HG02759 (cell line): ENCODE data around the gene FNIP2.
A peak's percentile ranks its signal among the peaks of the same experiment; 100 is the strongest.
"Not testable (repeated sequence)": the region's sequence is repeated elsewhere in the genome, so short reads cannot be mapped to it uniquely, and the experiment has no call there.

Source experiments
- ATAC-seq: cut with Tn5 transposase; IDR thresholded peaks from one replicate; pipeline ENCODE4 v1.9.1; 2021; ENCODE audit warnings: mild to moderate bottlenecking, moderate library complexity; ENCODE audit not compliant: unreplicated experiment

The FNIP2 gene

GRCh38 chr4:158768555-158769174 is at the start of gene FNIP2:
TSS of gene FNIP2 (plus strand) at chr4:158769026. CDS start at chr4:158769213, 187 bp downstream.
- ATAC-seq: peak; percentile 88

DNA sequence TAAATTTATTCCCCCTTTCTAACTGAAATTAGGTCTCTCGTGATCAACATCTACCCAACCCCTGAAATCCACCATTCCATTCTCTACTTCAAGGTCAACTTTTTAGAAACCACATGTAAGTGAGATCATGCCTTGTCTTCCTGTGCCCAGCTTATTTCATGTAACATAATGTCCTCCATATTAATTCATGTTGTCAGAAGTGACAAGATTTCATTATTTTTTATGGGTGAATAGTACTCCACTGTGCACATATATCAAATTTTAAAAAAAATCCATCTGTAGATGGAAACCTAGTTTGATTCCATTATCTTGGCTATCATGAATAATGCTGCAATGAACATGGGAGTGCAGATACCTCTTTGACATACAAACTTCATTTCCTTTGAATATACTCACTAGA is 47.1 kb upstream of the FNIP2 start:
- no peak for ATAC-seq

GRCh38 chr4:158722291-158722916 is 46.4 kb upstream of the FNIP2 start:
- ATAC-seq: peak; percentile 17

GRCh38 chr4:158722917-158723793 is 45.7 kb upstream of the FNIP2 start, which contains the start of gene PPID:
TSS of gene PPID (minus strand) at chr4:158723396. CDS start at chr4:158723288, 108 bp downstream.
- ATAC-seq: peak; percentile 99

DNA sequence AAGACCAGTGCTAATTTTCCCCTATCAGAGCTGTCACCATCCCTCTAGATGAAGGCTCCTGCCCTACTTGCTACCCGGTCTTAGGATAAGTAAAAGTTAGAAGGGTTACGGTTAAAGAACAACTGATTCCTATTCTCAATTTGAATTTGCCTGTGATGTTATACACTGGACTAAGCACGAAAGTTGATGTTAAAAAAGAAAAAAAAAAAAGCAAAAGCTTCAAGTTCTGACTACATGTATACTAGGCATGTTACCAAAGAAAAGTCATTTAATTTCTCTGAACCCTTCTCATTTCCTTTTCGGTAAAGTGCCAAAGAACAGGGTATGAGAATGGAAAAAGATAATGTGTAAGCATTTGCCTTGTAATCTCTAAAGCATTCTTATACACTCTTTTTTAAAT is 44.2 kb upstream of the FNIP2 start:
- ATAC-seq: no peak

- ATAC-seq: no peak
These were observed 42.2 kb upstream of the FNIP2 start for GRCh38 chr4:158726633-158727032.

DNA sequence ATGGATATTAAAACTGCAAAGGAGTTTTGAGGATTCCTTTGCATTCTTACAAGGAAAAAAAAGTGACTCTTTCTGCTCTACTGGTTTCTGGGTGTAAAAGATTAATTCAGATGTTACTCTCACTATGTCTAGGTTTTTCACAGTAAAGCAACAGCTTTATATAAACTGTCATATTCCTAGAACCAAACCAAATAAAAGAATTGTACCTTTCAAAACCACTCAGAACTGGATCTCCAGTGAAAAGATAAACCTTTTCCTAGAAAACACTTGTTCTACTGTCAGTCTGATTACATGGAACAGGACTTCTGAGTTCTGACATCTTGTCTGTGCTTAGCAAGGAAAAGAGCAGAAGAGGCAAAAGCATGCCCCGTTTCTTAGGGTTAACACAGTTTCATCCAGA is 40.6 kb upstream of the FNIP2 start:
- no peak for ATAC-seq

GRCh38 chr4:158729716-158730559 is 38.9 kb upstream of the FNIP2 start:
- ATAC-seq: peak; percentile 95

DNA sequence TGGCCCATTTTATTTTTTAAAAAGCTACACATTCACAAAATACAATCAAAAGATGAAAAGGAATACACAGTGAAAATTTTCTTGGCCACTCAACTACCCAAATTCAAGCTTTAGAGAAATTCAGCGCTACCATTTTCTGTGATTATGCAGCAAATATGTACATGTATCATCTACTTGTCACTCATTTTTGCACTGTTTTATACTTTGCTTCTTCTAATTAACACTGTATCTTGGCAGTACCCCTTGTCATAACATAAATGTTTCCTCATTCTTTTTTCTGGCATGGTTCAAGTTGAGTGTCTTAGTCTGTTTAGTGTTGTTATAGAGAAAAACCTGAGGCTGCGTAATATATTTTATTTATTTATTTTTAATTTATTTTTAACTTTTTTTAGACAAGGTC is 30.0 kb upstream of the FNIP2 start:
- ATAC-seq: no peak

- no peak for ATAC-seq
These were observed 29.2 kb upstream of the FNIP2 start for GRCh38 chr4:158739600-158739999.

- ATAC-seq: no peak
These were observed 27.4 kb upstream of the FNIP2 start for GRCh38 chr4:158741326-158742021.

DNA sequence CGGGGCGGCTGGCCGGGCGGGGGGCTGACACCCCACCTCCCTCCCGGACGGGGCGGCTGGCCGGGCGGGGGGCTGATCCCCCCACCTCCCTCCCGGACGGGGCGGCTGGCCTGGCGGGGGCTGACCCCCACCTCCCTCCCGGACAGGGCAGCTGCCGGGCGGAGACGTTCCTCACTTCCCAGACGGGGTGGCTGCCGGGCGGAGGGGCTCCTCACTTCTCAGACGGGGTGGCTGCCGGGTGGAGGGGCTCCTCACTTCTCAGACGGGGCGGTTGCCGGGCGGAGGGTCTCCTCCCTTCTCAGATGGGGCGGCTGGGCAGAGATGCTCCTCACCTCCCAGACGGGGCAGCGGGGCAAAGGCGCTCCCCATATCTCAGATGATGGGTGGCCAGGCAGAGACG is 22.3 kb upstream of the FNIP2 start:
- ATAC-seq: not testable (repeated sequence)

- no peak for ATAC-seq
These were observed 18.4 kb upstream of the FNIP2 start for GRCh38 chr4:158750379-158750778.

- no peak for ATAC-seq
These were observed 14.2 kb upstream of the FNIP2 start for GRCh38 chr4:158754385-158755180.

DNA sequence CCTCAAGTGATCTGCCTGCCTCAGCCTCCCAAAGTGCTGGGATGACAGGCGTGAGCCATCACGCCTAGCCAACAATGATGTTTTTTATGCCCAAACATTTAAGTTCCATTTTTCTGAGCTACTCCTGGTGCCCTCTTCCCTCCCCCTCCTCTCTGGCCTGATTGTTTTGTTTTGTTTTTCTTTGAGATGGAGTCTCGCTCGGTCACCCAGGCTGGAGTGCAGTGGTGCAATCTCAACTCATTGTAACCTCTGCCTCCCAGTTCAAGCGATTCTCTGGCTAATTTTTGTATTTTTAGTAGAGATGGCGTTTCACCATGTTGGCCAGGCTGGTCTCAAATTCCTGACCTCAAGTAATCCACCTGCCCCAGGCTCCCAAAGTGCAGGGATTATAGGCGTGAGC is 13.0 kb upstream of the FNIP2 start:
- ATAC-seq: not testable (repeated sequence)

GRCh38 chr4:158756588-158756987 is 12.2 kb upstream of the FNIP2 start:
- no peak for ATAC-seq

DNA sequence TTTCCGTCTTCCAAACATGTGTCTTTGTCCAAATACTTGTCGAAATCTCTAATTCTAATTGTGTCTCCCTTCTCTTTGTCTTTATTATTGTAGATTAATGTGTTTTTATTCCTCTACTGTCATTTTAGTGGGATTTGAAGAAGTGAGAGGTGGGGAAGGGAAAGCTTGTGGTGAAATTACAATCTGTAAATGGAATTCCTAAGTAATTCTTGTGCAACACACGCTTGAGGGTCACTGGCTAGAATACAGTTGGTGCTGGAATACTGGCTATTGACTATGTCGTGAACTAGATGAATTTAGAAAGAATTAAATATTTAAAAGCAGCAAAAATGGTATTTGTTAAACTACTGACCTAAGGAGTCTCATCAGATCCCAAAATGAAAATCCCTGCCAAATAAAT is 10.7 kb upstream of the FNIP2 start:
- no peak for ATAC-seq

DNA sequence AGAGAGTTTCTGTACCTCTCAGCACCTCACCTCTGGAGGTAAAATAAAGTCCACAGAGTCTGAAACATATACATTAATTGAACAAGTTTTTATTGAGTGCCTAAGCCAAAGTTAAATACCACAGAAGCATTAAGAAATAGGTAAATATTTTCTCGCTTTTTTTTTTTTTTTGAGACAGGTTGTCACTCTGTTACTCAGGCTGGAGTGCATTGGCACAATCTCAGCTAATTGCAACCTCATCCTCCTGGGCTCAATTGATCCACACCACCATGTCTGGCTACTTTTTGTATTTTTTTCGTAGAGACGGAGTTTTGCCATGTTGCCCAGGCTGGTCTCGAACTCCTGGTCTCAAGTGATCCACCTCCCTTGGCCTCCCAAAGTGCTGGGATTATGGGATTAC is 10.1 kb upstream of the FNIP2 start:
- no peak for ATAC-seq

DNA sequence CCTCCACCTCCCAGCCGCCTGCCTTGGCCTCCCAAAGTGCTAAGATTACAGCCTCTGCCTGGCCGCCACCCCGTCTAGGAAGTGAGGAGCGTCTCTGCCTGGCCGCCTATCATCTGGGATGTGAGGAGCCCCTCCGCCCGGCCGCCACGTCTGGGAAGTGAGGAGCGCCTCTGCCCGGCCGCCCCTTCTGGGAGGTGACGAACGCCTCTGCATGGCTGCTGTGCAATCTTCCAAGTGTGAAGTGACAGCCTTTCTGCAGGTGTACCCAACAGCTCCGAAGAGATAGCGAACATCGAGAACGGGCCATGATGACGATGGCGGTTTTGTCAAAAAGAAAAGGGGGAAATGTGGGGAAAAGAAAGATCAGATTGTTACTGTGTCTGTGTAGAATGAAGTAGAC is 9.3 kb upstream of the FNIP2 start:
- not testable (repeated sequence) for ATAC-seq
